Hepatic stellate cell (primary cell): ENCODE measurements around the gene TAOK2.
"Not testable (repeated sequence)": the region's sequence is repeated elsewhere in the genome, so short reads cannot be mapped to it uniquely, and the experiment has no call there.

Experiments
- DNase-seq: peaks from one replicate; pipeline ENCODE4 v3.0.0; 2011; ENCODE audit warnings: low spot score

The TAOK2 gene

GRCh38 chr16:30025156-30025555 is 51.5 kb downstream of the TAOK2 start:
- no peak for DNase-seq

- DNase-seq: no peak
These were observed 51.9 kb downstream of the TAOK2 start for GRCh38 chr16:30025574-30025973.

GRCh38 chr16:30026449-30026848 is 52.8 kb downstream of the TAOK2 start:
- no peak for DNase-seq

- DNase-seq: no peak
These were observed 54.1 kb downstream of the TAOK2 start for GRCh38 chr16:30027588-30028437.

- no peak for DNase-seq
These were observed 54.9 kb downstream of the TAOK2 start for GRCh38 chr16:30028438-30029076.

GRCh38 chr16:30030011-30030685 is 56.5 kb downstream of the TAOK2 start:
- no peak for DNase-seq

- DNase-seq: no peak
These were observed 57.3 kb downstream of the TAOK2 start, which contains the start of gene TLCD3B for GRCh38 chr16:30030841-30031413. TSS of gene TLCD3B (minus strand) at chr16:30031271. CDS start at chr16:30030527, 744 bp downstream.

- no peak for DNase-seq
These were observed 57.8 kb downstream of the TAOK2 start for GRCh38 chr16:30031477-30031918.

- DNase-seq: peak; percentile 74
These were observed 58.6 kb downstream of the TAOK2 start for GRCh38 chr16:30032083-30032819.

GRCh38 chr16:30033270-30033669 is 59.6 kb downstream of the TAOK2 start:
- no peak for DNase-seq

GRCh38 chr16:30040221-30040620 is 66.6 kb downstream of the TAOK2 start:
- no peak for DNase-seq

- DNase-seq: not testable (repeated sequence)
These were observed 67.0 kb downstream of the TAOK2 start for GRCh38 chr16:30040690-30041089.

GRCh38 chr16:30041841-30042240 is 68.2 kb downstream of the TAOK2 start:
- no peak for DNase-seq
